ENCODE results near the gene ERC1. TPM values are rescaled to one million over a fixed set of nuclear protein-coding genes. Genes with fewer than 3 reads are reported as not detected.

The ERC1 gene
- total RNA-seq, 1 experiment from 2014 or later: 12.3 TPM

- DNase-seq (no peak), ATAC-seq (no peak)
- H3K9me2 ChIP-seq (replicated peaks; ENCODE audit: low read length): no peaks in the 10 kb centered on the region
- no peak overlapping the region for H3K9ac ChIP-seq (ENCODE audit: low read length)
- no peaks in the 10 kb centered on the region for H4K20me1 ChIP-seq (ENCODE audit: low read length)
- H3K4me3 ChIP-seq (ENCODE audit: low read length): no peak overlapping the region
- ChIA-PET POLR2A (ENCODE audit: unreplicated experiment) (no interaction called here), CTCF (no interaction called here)
- no peaks in the 10 kb centered on the region for H3K36me3 ChIP-seq (ENCODE audit: low read depth, low read length)
- no peaks in the 10 kb centered on the region for H3K27me3 ChIP-seq (ENCODE audit: low read length)
- TF ChIP-seq EZH2 (IDR thresholded peaks at IDR 0.05; ENCODE audit: low read length, unreplicated experiment) (no peak), EZH2phosphoT487 (IDR thresholded peaks at IDR 0.05; ENCODE audit: borderline replicate concordance, low read length) (no peak)
- TF ChIP-seq, protein P1, sequence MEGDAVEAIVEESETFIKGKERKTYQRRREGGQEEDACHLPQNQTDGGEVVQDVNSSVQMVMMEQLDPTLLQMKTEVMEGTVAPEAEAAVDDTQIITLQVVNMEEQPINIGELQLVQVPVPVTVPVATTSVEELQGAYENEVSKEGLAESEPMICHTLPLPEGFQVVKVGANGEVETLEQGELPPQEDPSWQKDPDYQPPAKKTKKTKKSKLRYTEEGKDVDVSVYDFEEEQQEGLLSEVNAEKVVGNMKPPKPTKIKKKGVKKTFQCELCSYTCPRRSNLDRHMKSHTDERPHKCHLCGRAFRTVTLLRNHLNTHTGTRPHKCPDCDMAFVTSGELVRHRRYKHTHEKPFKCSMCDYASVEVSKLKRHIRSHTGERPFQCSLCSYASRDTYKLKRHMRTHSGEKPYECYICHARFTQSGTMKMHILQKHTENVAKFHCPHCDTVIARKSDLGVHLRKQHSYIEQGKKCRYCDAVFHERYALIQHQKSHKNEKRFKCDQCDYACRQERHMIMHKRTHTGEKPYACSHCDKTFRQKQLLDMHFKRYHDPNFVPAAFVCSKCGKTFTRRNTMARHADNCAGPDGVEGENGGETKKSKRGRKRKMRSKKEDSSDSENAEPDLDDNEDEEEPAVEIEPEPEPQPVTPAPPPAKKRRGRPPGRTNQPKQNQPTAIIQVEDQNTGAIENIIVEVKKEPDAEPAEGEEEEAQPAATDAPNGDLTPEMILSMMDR (conservative IDR thresholded peaks at IDR 0.05; ENCODE audit: low read depth, low read length): no peak
- H3F3A ChIP-seq (ENCODE audit: low read length, unreplicated experiment): no peaks in the 10 kb centered on the region
- BruUV-seq (replicated peaks): no TSS peak
- no peaks in the 10 kb centered on the region for H3K79me2 ChIP-seq (ENCODE audit: low read length)
- H2AFZ ChIP-seq (ENCODE audit: low read length): no peak overlapping the region
- no peaks in the 10 kb centered on the region for H3K9me3 ChIP-seq (ENCODE audit: low read length)
- H3K4me2 ChIP-seq (ENCODE audit: low read length): no peak overlapping the region
- no peaks in the 10 kb centered on the region for H3K4me1 ChIP-seq (ENCODE audit: insufficient read depth, low read length)
- H3K27ac ChIP-seq (ENCODE audit: low read length): no peak overlapping the region
- intact Hi-C loops (cut with micrococcal nuclease): no loop called here
Measured at GRCh38 chr12:1413930-1414329, 422.9 kb downstream of the ERC1 start.

DNA sequence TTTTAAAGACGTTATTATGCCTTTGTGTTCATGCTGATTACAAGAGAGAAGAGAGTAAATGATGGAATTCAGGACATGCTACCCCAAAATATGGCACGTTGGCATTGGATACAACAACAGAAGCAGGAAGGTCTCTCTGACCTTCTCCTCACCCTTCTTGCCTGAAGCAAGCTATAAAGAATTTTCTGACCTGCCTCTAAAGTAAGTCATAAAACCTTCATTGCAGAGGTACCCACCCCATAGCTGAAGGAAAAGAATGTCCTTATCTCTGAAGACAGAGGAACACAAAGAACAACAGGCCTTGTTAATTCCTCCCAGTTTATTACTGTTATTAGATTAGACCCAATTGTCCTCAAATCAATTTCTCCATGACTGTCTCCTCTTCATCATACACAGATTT lies 427.1 kb downstream of the ERC1 start:
- no peaks in the 10 kb centered on the region for H4K20me1 ChIP-seq (ENCODE audit: low read length)
- H2AFZ ChIP-seq (ENCODE audit: low read length): no peak overlapping the region
- H3K9me3 ChIP-seq (ENCODE audit: low read length): peaks cover 6% of the 10 kb centered on the region; the same call in 1 of the 2 replicates
- no TSS peak for BruUV-seq (replicated peaks)
- no peaks in the 10 kb centered on the region for H3F3A ChIP-seq (ENCODE audit: low read length, unreplicated experiment)
- intact Hi-C loops (cut with micrococcal nuclease): no loop called here
- no peaks in the 10 kb centered on the region for H3K27me3 ChIP-seq (ENCODE audit: low read length)
- H3K27ac ChIP-seq (ENCODE audit: low read length): no peak overlapping the region
- H3K4me3 ChIP-seq (ENCODE audit: low read length): no peak overlapping the region
- H3K9me2 ChIP-seq (replicated peaks; ENCODE audit: low read length): no peaks in the 10 kb centered on the region
- peaks cover 5% of the 10 kb centered on the region; the same call in 1 of the 2 replicates for H3K36me3 ChIP-seq (ENCODE audit: low read depth, low read length)
- H3K79me2 ChIP-seq (ENCODE audit: low read length): no peaks in the 10 kb centered on the region
- TF ChIP-seq EZH2 (IDR thresholded peaks at IDR 0.05; ENCODE audit: low read length, unreplicated experiment) (no peak), EZH2phosphoT487 (IDR thresholded peaks at IDR 0.05; ENCODE audit: borderline replicate concordance, low read length) (no peak)
- TF ChIP-seq, protein P1 (conservative IDR thresholded peaks at IDR 0.05; ENCODE audit: low read depth, low read length): no peak
- H3K4me2 ChIP-seq (ENCODE audit: low read length): no peak overlapping the region
- ChIA-PET POLR2A (ENCODE audit: unreplicated experiment) (interaction anchor here (0.9 kb wide), 1 partner anchor 30 kb away, joined by 10 read pairs; no protein-coding TSS in a partner anchor), CTCF (no interaction called here)
- H3K9ac ChIP-seq (ENCODE audit: low read length): no peak overlapping the region
- no peak for ATAC-seq
- DNase-seq: no peak
- H3K4me1 ChIP-seq (ENCODE audit: insufficient read depth, low read length): no peaks in the 10 kb centered on the region

GRCh38 chr12:1419849-1420371 lies 428.9 kb downstream of the ERC1 start:
- intact Hi-C loops (cut with micrococcal nuclease): no loop called here
- Histone ChIP-seq H3K9ac (ENCODE audit: low read length) (no peak overlapping the region), H3K9me3 (ENCODE audit: low read length) (peaks cover 6% of the 10 kb centered on the region; the same call in 1 of the 2 replicates), H4K20me1 (ENCODE audit: low read length) (no peaks in the 10 kb centered on the region), H3K79me2 (ENCODE audit: low read length) (no peaks in the 10 kb centered on the region), H3K27me3 (ENCODE audit: low read length) (no peaks in the 10 kb centered on the region), H3K27ac (ENCODE audit: low read length) (no peak overlapping the region), H3K4me3 (ENCODE audit: low read length) (no peak overlapping the region), H3K9me2 (replicated peaks; ENCODE audit: low read length) (no peaks in the 10 kb centered on the region), H2AFZ (ENCODE audit: low read length) (no peak overlapping the region), H3K4me2 (ENCODE audit: low read length) (no peak overlapping the region), H3K36me3 (ENCODE audit: low read depth, low read length) (peaks cover 5% of the 10 kb centered on the region; the same call in 1 of the 2 replicates), H3K4me1 (ENCODE audit: insufficient read depth, low read length) (no peaks in the 10 kb centered on the region), H3F3A (ENCODE audit: low read length, unreplicated experiment) (no peaks in the 10 kb centered on the region)
- BruUV-seq (replicated peaks): no TSS peak
- TF ChIP-seq EZH2phosphoT487 (IDR thresholded peaks at IDR 0.05; ENCODE audit: borderline replicate concordance, low read length): no peak
- TF ChIP-seq, protein P1 (conservative IDR thresholded peaks at IDR 0.05; ENCODE audit: low read depth, low read length): no peak
- TF ChIP-seq EZH2 (IDR thresholded peaks at IDR 0.05; ENCODE audit: low read length, unreplicated experiment): no peak
- no peak for ATAC-seq
- ChIA-PET CTCF (no interaction called here), POLR2A (ENCODE audit: unreplicated experiment) (no interaction called here)
- DNase-seq: no peak
